IMR-90 (cell line): ENCODE data around the gene TCF20. TPM values are rescaled to one million over a fixed set of nuclear protein-coding genes. Genes with fewer than 3 reads are reported as not detected.

Experiments used
- ATAC-seq: fragments of 200-7000 bp; cut with Tn5 transposase; 2 replicates; pipeline ENCODE4 v1.9.1; 2020; ENCODE audit warnings: low read depth, mild to moderate bottlenecking, moderate library complexity
- BruUV-seq: library from RNA; stranded (reverse); fragments of 400-500 nt; replicated peaks from 2 replicates; lab custom pipeline; 2021; lab: Mats Ljungman, UMichigan
- CTCF ChIA-PET: fragments of 300-600 bp; formaldehyde crosslinking; extraction: SDS; loops from one replicate; lab custom pipeline; 2021; ENCODE audit warnings: antibody characterized with exemption; lab: Yijun Ruan, JAX
- POLR2A ChIA-PET: fragments of 300-600 bp; sonication (Branson Sonifier 250); formaldehyde crosslinking; loops from one replicate; lab custom pipeline; 2022; ENCODE audit warnings: antibody characterized with exemption; ENCODE audit not compliant: unreplicated experiment; lab: Charles Lee
- DNase-seq: peaks from one replicate; pipeline ENCODE4 v3.0.0; 2013
- H2AFZ ChIP-seq: replicated peaks from 2 replicates; pipeline ENCODE3; 2013; ENCODE audit warnings: low read length, mild to moderate bottlenecking; ENCODE audit not compliant: poor library complexity
- H2AK5ac ChIP-seq: 2 replicates; pipeline ENCODE4 v1.6.1; 2013; ENCODE audit warnings: low read depth, low read length, inconsistent platforms
- H2AK9ac ChIP-seq: replicated peaks from 2 replicates; pipeline ENCODE3; 2013; ENCODE audit warnings: mild to moderate bottlenecking, low read depth, low read length, moderate library complexity; ENCODE audit not compliant: poor library complexity
- H2BK120ac ChIP-seq: 2 replicates; pipeline ENCODE4 v1.6.1; 2013; ENCODE audit warnings: low read depth, low read length, inconsistent platforms
- H2BK15ac ChIP-seq: 3 replicates; pipeline ENCODE4 v1.6.1; 2013; ENCODE audit warnings: low read depth, low read length, inconsistent platforms
- H2BK20ac ChIP-seq: 2 replicates; pipeline ENCODE4 v1.6.1; 2013; ENCODE audit warnings: low read depth, mild to moderate bottlenecking, inconsistent platforms, low read length, moderate library complexity
- H2BK5ac ChIP-seq: 2 replicates; pipeline ENCODE4 v1.6.1; 2013; ENCODE audit warnings: mild to moderate bottlenecking, low read depth, low read length, inconsistent platforms; ENCODE audit not compliant: poor library complexity, severe bottlenecking
- H3K14ac ChIP-seq: replicated peaks from 2 replicates; pipeline ENCODE4 v1.6.1; 2013; ENCODE audit warnings: low read depth, low read length, inconsistent platforms
- H3K18ac ChIP-seq: 2 replicates; pipeline ENCODE4 v1.6.1; 2013; ENCODE audit warnings: low read depth, low read length, control low read depth
- H3K23ac ChIP-seq: 2 replicates; pipeline ENCODE4 v1.6.1; 2013; ENCODE audit warnings: low read depth, low read length, inconsistent platforms
- H3K27ac ChIP-seq: 2 replicates; pipeline ENCODE4 v1.5.1; 2013; ENCODE audit warnings: mild to moderate bottlenecking, control low read depth, low read length; ENCODE audit not compliant: insufficient read depth
- H3K27me3 ChIP-seq: 2 replicates; pipeline ENCODE4 v1.6.1; 2013; ENCODE audit warnings: low read length; ENCODE audit not compliant: control insufficient read depth, insufficient read depth
- H3K36me3 ChIP-seq: 2 replicates; pipeline ENCODE4 v1.6.1; 2013; ENCODE audit warnings: low read length, mixed read lengths; ENCODE audit not compliant: control insufficient read depth, insufficient read depth
- H3K4ac ChIP-seq: 2 replicates; pipeline ENCODE4 v1.6.1; 2013; ENCODE audit warnings: low read depth, low read length, inconsistent platforms
- H3K4me1 ChIP-seq: 2 replicates; pipeline ENCODE4 v1.6.1; 2013; ENCODE audit warnings: low read length, mixed read lengths; ENCODE audit not compliant: control insufficient read depth, insufficient read depth
- H3K4me2 ChIP-seq: 2 replicates; pipeline ENCODE4 v1.6.1; 2013; ENCODE audit warnings: low read depth, mild to moderate bottlenecking, control low read depth, low read length, moderate library complexity
- H3K4me3 ChIP-seq: 2 replicates; pipeline ENCODE4 v1.5.1; 2013; ENCODE audit warnings: low read depth, mild to moderate bottlenecking, control low read depth, low read length, moderate library complexity; ENCODE audit not compliant: insufficient read depth
- H3K56ac ChIP-seq: 2 replicates; pipeline ENCODE4 v1.6.1; 2013; ENCODE audit warnings: low read length, inconsistent platforms; ENCODE audit not compliant: insufficient read depth; ENCODE audit errors: extremely low read depth
- H3K79me1 ChIP-seq, 2 experiments: 2 replicates each; pipeline ENCODE4 v1.6.1; 2013; ENCODE audit warnings: low read length in 2 of 2, inconsistent platforms in 1 of 2, low read depth in 1 of 2
- H3K9ac ChIP-seq: 2 replicates; pipeline ENCODE4 v1.6.1; 2013; ENCODE audit warnings: low read depth, low read length, control low read depth
- H3K9me1 ChIP-seq: 2 replicates; pipeline ENCODE4 v1.6.1; 2013; ENCODE audit warnings: low read length, inconsistent platforms; ENCODE audit not compliant: insufficient read depth
- H3K9me3 ChIP-seq: 2 replicates; pipeline ENCODE4 v1.6.1; 2013; ENCODE audit warnings: low read length; ENCODE audit not compliant: control insufficient read depth, insufficient read depth
- H4K20me1 ChIP-seq: 2 replicates; pipeline ENCODE4 v1.6.1; 2013; ENCODE audit warnings: low read length, inconsistent platforms; ENCODE audit not compliant: insufficient read depth
- H4K5ac ChIP-seq: 2 replicates; pipeline ENCODE4 v1.6.1; 2013; ENCODE audit warnings: mild to moderate bottlenecking, low read depth, low read length, control low read depth
- H4K8ac ChIP-seq, 2 experiments: 2 replicates each; pipeline ENCODE4 v1.6.1; 2013; ENCODE audit warnings: low read depth in 2 of 2, low read length in 2 of 2, control low read depth in 1 of 2, inconsistent platforms in 1 of 2
- H4K91ac ChIP-seq: 2 replicates; pipeline ENCODE4 v1.6.1; 2013; ENCODE audit warnings: low read depth, low read length, inconsistent platforms; ENCODE audit not compliant: insufficient read depth
- BHLHE40 ChIP-seq: fragments of 150-350 bp; IDR thresholded peaks from 2 replicates; pipeline ENCODE4 v1.6.1; 2016; ENCODE audit warnings: mild to moderate bottlenecking, low read depth, low read length
- CEBPB ChIP-seq: IDR thresholded peaks from 2 replicates; pipeline ENCODE4 v1.6.1; 2012; ENCODE audit warnings: low read depth, low read length, improper control_type of control experiment
- CHD1 ChIP-seq: IDR thresholded peaks from 2 replicates; pipeline ENCODE4 v1.6.1; 2012; ENCODE audit warnings: low read depth, low read length, improper control_type of control experiment
- FOS ChIP-seq: fragments of 150-350 bp; IDR thresholded peaks from 2 replicates; pipeline ENCODE4 v1.6.1; 2016; ENCODE audit warnings: low read depth, low read length
- MAFK ChIP-seq: IDR thresholded peaks from 2 replicates; pipeline ENCODE4 v1.6.1; 2012; ENCODE audit warnings: low read depth, low read length, improper control_type of control experiment
- MAZ ChIP-seq: IDR thresholded peaks from 2 replicates; pipeline ENCODE4 v1.6.1; 2012; ENCODE audit warnings: low read depth, mild to moderate bottlenecking, low read length, improper control_type of control experiment, moderate library complexity, borderline replicate concordance
- MXI1 ChIP-seq: IDR thresholded peaks from 2 replicates; pipeline ENCODE4 v1.6.1; 2012; ENCODE audit warnings: low read depth, mild to moderate bottlenecking, low read length, moderate library complexity, borderline replicate concordance
- NFE2L2 ChIP-seq: fragments of 150-350 bp; IDR thresholded peaks from 2 replicates; pipeline ENCODE4 v1.6.1; 2016; ENCODE audit warnings: low read depth, mild to moderate bottlenecking, low read length
- POLR2A ChIP-seq: IDR thresholded peaks from 2 replicates; pipeline ENCODE4 v1.6.1; 2012; ENCODE audit warnings: mild to moderate bottlenecking, low read depth, low read length
- RAD21 ChIP-seq: IDR thresholded peaks from 2 replicates; pipeline ENCODE4 v1.6.1; 2012; ENCODE audit warnings: low read length, improper control_type of control experiment
- SMC3 ChIP-seq: fragments of 150-350 bp; IDR thresholded peaks from 2 replicates; pipeline ENCODE4 v1.6.1; 2016; ENCODE audit warnings: low read depth, mild to moderate bottlenecking, antibody characterized with exemption, low read length, moderate library complexity
- WGBS, 2 experiments: methylation state at CpG; one replicate each; pipeline versions ENCODE4 v1.1.5 to v1.1.7; 2013; ENCODE audit warnings: missing lambda C conversion rate in 2 of 2; ENCODE audit not compliant: insufficient read length in 1 of 2; ENCODE audit errors: extremely low coverage in 2 of 2; 5-methylcytosine and 5-hydroxymethylcytosine counted together
- dilution Hi-C: fragments of 300-500 bp; cut with HindIII; formaldehyde crosslinking; loops from one replicate; pipeline ENCODE4 v1.14.3; 2018; ENCODE audit warnings: low sequenced_read_pairs; ENCODE audit not compliant: unreplicated experiment
- in situ Hi-C: fragments of 300-500 bp; cut with MboI; formaldehyde crosslinking; loops from 3 replicates; pipeline ENCODE4 v1.14.3; 2019; ENCODE audit warnings: low sequenced_read_pairs, inconsistent platforms, mixed read lengths
- intact Hi-C: fragments of 100-400 bp; cut with micrococcal nuclease; formaldehyde crosslinking; loops from 2 replicates; pipeline ENCODE4 v1.10.0; 2022
- polyA plus RNA-seq, 3 experiments: library from polyadenylated mRNA; depleted of rRNA; stranded (reverse); fragments of >200 nt; gene quantifications; 2 replicates each; pipeline ENCODE4 v1.2.3, GENCODE V29; 2012; ENCODE audit warnings: low replicate concordance in 1 of 3
- total RNA-seq: library from RNA; depleted of rRNA; stranded (reverse); fragments of >200 nt; gene quantifications from 2 replicates; pipeline ENCODE4 v1.2.3, GENCODE V29; 2012
- TF ChIP-seq, protein P1 (sequence below): fragments of 150-350 bp; IDR thresholded peaks from 2 replicates; pipeline ENCODE4 v1.6.1; 2017; ENCODE audit warnings: mild to moderate bottlenecking, antibody characterized with exemption, low read length, low read depth
- TF ChIP-seq, protein P2 (sequence below): fragments of 150-350 bp; IDR thresholded peaks from 2 replicates; pipeline ENCODE4 v1.6.1; 2016; ENCODE audit warnings: low read depth, mild to moderate bottlenecking, low read length, moderate library complexity, borderline replicate concordance
- TF ChIP-seq, protein P3 (sequence below): conservative IDR thresholded peaks from 2 replicates; pipeline ENCODE4 v1.5.1; 2012; ENCODE audit warnings: mild to moderate bottlenecking, low read depth, low read length, improper control_type of control experiment

The TCF20 gene
- total and polyA plus RNA-seq, 2 of the 4 experiments (the other 2 are of a cell fraction) = 8.9 to 23.7 TPM

- no peak overlapping the region for H3K27ac ChIP-seq
- in situ Hi-C loops = no loop called here
- H3K4me2 ChIP-seq = no peak overlapping the region
- no peak for TF ChIP-seq MAZ
- TF ChIP-seq, protein P1, sequence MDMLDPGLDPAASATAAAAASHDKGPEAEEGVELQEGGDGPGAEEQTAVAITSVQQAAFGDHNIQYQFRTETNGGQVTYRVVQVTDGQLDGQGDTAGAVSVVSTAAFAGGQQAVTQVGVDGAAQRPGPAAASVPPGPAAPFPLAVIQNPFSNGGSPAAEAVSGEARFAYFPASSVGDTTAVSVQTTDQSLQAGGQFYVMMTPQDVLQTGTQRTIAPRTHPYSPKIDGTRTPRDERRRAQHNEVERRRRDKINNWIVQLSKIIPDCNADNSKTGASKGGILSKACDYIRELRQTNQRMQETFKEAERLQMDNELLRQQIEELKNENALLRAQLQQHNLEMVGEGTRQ = no peak
- TF ChIP-seq, protein P2, sequence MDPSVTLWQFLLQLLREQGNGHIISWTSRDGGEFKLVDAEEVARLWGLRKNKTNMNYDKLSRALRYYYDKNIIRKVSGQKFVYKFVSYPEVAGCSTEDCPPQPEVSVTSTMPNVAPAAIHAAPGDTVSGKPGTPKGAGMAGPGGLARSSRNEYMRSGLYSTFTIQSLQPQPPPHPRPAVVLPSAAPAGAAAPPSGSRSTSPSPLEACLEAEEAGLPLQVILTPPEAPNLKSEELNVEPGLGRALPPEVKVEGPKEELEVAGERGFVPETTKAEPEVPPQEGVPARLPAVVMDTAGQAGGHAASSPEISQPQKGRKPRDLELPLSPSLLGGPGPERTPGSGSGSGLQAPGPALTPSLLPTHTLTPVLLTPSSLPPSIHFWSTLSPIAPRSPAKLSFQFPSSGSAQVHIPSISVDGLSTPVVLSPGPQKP = no peak
- TF ChIP-seq, protein P3, sequence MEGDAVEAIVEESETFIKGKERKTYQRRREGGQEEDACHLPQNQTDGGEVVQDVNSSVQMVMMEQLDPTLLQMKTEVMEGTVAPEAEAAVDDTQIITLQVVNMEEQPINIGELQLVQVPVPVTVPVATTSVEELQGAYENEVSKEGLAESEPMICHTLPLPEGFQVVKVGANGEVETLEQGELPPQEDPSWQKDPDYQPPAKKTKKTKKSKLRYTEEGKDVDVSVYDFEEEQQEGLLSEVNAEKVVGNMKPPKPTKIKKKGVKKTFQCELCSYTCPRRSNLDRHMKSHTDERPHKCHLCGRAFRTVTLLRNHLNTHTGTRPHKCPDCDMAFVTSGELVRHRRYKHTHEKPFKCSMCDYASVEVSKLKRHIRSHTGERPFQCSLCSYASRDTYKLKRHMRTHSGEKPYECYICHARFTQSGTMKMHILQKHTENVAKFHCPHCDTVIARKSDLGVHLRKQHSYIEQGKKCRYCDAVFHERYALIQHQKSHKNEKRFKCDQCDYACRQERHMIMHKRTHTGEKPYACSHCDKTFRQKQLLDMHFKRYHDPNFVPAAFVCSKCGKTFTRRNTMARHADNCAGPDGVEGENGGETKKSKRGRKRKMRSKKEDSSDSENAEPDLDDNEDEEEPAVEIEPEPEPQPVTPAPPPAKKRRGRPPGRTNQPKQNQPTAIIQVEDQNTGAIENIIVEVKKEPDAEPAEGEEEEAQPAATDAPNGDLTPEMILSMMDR = no peak
- TF ChIP-seq CHD1 = no peak
- TF ChIP-seq POLR2A = no peak
- TF ChIP-seq BHLHE40 = no peak
- no peak for TF ChIP-seq RAD21
- no peak for TF ChIP-seq CEBPB
- TF ChIP-seq NFE2L2 = no peak
- TF ChIP-seq MAFK = no peak
- no peak for TF ChIP-seq SMC3
- TF ChIP-seq FOS = no peak
- no peak for TF ChIP-seq MXI1
- H4K20me1 ChIP-seq = peaks cover 18% of the 10 kb centered on the region
- H4K8ac ChIP-seq = no peak overlapping the region
- H2BK15ac ChIP-seq = no peak overlapping the region
- peaks cover 35% of the 10 kb centered on the region for H3K27me3 ChIP-seq
- no peak overlapping the region for H4K5ac ChIP-seq
- no peak overlapping the region for H3K9ac ChIP-seq
- H3K4me3 ChIP-seq = no peak overlapping the region
- H2BK5ac ChIP-seq = no peak overlapping the region
- H3K9me3 ChIP-seq = no peaks in the 10 kb centered on the region
- no peaks in the 10 kb centered on the region for H3K36me3 ChIP-seq
- H2AFZ ChIP-seq = no peak overlapping the region
- H2BK20ac ChIP-seq = no peak overlapping the region
- intact Hi-C loops = no loop called here
- dilution Hi-C loops = no loop called here
- CTCF ChIA-PET = no interaction called here
- no peak overlapping the region for H3K18ac ChIP-seq
- DNase-seq = no peak
- no peak overlapping the region for H3K23ac ChIP-seq
- BruUV-seq = no TSS peak
- H2AK5ac ChIP-seq = no peak overlapping the region
- WGBS, 2 experiments = no CpG with 5 or more reads among the region's 9 CpGs
- no peak overlapping the region for H3K56ac ChIP-seq
- ATAC-seq = no peak
- H3K79me1 ChIP-seq = no peaks in the 10 kb centered on the region
- H2AK9ac ChIP-seq = no peak overlapping the region
- no peak overlapping the region for H4K91ac ChIP-seq
- POLR2A ChIA-PET = no interaction called here
- H2BK120ac ChIP-seq = no peak overlapping the region
- no peaks in the 10 kb centered on the region for H3K9me1 ChIP-seq
- H3K4me1 ChIP-seq = no peaks in the 10 kb centered on the region
- no peak overlapping the region for H3K14ac ChIP-seq
- no peak overlapping the region for H3K4ac ChIP-seq
Measured at GRCh38 chr22:42280140-42280539, 9.7 kb upstream of the TCF20 start.
